ENCODE data around the gene ZNF236.
"Not testable (repeated sequence)": the region's sequence is repeated elsewhere in the genome, so short reads cannot be mapped to it uniquely, and the experiment has no call there.

The ZNF236 gene

GRCh38 chr18:76908277-76908676 lies 85.9 kb downstream of the ZNF236 start:
- no peak for DNase-seq

DNA sequence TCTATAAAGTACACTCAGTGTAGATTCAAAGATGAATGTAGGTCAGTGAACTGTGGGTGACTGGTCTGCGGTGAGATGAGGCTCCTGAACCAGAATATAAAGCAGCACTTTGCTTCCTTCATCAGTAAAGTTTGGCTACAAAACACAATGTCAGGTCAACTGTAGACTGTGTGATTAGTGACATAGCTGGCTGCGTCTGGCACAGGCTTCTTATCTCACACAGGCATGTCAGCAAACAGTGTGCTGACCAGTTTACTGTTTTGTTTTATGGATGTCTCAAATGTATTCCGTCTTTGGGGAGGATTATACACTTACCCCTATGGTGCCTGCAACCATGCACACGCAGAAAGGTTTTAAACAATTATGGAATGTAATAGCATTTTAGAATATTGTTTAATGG lies 87.1 kb downstream of the ZNF236 start:
- DNase-seq, result no peak

GRCh38 chr18:76911440-76911839 lies 89.1 kb downstream of the ZNF236 start:
- no peak for DNase-seq

DNA sequence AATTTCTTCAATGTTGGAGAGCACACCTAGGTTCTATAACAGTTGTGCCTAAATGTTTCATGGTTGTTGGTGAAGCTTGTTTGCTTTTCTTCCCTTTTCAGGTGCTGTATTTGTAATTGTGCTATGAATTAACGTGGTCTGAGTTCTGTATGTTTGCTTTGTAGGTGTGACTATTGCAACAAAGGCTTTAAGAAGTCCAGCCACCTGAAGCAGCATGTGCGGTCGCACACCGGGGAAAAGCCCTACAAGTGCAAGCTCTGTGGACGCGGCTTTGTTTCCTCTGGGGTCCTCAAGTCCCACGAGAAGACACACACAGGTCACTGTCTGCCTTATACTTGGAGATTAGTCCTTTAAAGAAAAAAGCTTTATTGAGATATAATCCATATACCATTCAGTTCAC lies 91.2 kb downstream of the ZNF236 start:
- DNase-seq, result no peak

GRCh38 chr18:76914314-76914713 lies 92.0 kb downstream of the ZNF236 start:
- no peak for DNase-seq

DNA sequence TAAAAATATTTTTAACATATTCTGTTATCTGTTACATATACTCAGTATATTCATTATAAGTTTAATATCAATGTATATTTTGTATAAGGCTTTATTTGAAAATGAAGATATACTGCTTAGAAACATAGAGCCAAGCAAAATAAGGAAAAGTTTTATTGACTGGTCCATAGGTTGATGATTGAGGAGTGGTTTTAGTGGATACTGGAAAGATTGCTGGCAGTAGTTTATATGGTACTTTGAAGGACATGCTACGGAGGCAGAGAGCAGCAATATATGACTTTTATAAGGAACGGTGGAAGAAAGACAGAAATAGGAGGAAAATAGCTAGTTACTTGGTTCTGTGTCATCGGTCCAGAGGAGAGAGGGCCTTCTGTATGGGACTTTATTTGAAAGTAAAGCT lies 92.4 kb downstream of the ZNF236 start:
- no peak for DNase-seq

DNA sequence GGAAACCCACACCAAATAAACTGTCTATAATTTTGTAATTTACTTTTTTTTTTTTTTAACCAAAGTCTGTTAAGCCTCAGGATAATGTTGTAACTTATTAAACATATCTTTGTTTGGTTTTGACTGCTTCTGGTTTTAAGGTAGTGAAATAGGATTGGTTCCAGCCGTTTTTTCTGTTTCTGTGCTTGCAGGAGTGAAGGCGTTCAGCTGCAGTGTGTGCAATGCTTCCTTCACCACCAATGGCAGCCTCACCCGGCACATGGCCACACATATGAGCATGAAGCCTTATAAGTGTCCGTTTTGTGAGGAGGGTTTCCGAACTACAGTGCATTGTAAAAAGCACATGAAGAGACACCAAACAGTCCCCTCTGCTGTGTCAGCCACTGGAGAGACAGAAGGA lies 93.1 kb downstream of the ZNF236 start:
- no peak for DNase-seq

- DNase-seq, result no peak
Observed at GRCh38 chr18:76920974-76921373, 98.6 kb downstream of the ZNF236 start.

- peak; percentile 16 for DNase-seq
Observed at GRCh38 chr18:76922107-76922506, 99.8 kb downstream of the ZNF236 start.

DNA sequence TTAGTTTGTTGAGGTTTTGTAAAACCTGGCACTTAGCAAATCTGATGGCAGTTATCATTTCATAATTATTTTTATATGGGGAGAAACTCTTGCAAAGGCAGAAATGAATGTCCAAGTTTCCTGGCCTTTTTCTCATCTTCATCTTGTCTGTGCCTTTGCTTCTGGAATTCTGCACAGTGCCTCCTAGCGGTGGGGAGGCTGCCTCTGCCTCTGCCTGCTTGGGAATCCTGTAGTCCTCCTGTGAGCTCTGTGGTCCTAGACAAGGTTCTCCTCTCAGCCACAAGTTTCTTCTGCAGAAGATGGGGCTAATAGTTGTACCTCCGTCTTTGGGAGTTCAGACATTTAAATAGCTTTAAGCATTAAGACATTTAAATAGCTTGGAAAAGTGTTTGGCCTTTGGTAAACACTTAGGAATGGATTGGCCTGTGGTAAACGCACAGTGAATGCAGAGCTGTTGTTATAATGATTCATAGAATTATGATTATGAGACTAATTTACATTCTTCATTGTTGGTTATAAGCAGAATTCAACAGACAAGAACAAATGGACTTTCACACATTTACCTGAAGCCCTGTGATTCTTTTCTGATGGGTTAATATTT lies 101.2 kb downstream of the ZNF236 start:
- no peak for DNase-seq

- DNase-seq, result no peak
Observed at GRCh38 chr18:76925501-76925900, 103.1 kb downstream of the ZNF236 start.

GRCh38 chr18:76927223-76927725 lies 104.9 kb downstream of the ZNF236 start:
- no peak for DNase-seq

GRCh38 chr18:76928179-76928868 lies 106.0 kb downstream of the ZNF236 start:
- no peak for DNase-seq

GRCh38 chr18:76931171-76931570 lies 108.8 kb downstream of the ZNF236 start:
- no peak for DNase-seq

DNA sequence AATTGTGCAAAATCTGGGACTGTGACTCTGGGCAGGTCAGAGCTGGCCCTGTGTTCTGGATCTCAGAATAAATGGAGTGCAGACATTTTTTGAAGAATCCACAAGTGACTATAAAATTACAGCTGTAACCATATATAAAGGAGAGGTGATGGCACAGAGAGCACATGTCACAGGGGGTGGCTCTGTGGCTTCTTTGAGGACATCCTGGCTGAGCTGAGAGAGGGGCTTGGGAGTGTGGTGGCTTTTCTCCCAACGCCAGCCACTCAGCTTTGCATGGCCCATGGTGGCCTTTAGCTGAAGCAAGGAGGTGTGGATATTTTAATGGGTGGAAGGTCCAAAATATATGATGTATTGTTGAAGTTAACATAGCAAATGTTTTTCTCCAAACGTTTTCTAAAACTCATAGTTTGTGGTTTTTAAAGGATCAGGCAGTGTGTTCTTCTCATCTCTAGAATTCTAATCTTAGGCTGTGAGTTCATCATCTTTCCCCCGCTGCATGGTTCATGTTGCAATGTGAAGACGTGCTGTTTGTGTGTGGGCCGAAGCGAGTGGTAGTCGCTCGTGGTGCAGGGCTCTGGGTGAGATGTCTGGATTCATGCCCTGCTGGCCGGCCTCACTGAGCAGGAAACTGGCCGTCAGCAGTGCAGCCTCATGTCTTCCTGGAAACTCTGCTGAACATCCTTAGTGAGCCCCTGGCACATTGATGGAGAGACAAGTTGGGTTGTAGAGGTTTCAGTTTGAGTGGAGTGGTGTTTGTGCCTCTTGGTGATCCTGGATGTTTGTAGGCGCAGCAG lies 109.9 kb downstream of the ZNF236 start:
- no peak for DNase-seq

DNA sequence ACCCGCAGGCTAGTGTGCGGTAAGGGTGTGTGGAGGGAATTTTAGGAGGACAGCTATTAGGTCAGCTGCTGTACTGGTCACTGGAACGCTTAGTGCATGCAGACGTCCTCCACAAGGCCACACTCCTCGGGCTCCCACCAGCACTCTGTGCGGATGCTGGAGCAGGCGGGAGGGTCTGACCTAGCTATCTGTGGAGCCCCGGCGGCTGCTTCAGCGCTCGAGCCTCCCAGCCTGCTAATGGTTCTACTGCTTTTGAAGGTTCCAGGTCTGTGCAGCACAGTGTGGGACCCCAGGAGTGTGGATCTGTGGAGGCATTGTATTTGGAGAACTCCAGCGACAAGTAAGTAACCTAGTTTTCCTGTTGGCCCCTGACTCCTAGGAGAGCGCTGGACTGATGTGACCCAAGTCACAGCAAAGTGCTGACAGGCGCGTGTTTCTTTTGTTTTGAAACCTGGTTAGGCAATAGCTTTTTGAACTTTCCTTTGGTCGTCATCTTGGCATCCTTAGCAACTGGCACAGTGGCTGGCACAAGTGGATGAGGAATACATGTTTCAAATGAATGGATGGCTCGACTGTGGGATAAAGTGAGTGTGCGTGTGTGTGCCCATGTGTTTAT lies 113.5 kb downstream of the ZNF236 start:
- no peak for DNase-seq

DNA sequence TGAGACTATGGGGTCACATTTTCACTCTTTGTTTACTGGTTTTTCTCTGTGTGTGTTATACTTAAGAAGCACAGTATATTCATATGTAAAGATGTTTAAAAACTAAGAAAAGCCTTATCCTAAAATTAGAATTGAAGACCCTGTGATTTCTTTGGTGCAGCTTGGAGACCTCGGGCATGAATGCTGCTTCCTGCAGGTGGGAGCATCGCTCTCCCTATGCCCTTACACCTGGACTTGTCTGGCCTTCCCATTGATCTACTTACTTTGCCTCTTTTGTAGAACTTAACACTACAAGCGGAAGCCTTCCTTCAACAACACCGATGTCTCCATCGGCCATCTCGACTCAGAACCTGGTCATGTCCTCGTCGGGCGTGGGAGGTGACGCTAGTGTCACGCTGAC lies 114.5 kb downstream of the ZNF236 start:
- DNase-seq, result no peak

DNA sequence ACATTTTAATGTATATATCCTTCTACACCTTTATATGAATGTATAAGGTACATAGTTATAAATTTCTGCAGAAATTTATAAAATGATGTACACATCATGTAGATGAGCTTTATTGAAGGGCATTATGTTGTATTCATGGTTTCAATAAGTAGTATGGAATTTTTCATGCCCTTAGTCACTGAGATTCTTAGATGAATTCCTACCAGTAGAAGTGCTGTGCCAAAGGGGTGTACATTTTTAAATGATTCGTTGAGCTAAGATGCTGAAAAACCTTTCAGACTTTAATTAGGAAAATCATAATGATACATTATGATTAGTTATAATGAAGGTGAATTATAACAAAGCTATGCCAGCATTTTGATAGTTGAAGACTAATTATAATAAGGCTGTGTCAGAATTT lies 115.2 kb downstream of the ZNF236 start:
- DNase-seq, result no peak

DNA sequence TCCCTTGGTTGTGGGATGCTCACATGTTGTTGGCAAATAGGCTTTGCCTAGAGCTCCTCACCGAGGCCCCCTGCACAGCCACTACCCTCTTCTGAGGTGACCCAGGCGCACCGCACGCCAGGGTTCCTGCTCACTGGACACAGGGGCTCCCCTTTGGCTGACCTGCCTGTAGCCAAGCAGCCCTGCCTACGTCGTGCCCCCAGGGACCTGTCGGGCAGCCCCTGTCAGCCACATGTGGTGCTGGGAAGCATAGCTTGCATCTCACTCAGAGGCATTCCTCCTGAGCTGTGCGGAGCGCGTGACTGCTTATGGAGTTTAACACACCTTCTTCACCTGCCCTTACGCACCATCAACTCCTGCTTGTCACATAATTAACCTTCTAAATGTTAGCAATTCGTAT lies 116.3 kb downstream of the ZNF236 start:
- no peak for DNase-seq

GRCh38 chr18:76941284-76941683 lies 118.9 kb downstream of the ZNF236 start:
- DNase-seq, result no peak

- no peak for DNase-seq
Observed at GRCh38 chr18:76943542-76944339, 121.4 kb downstream of the ZNF236 start.

DNA sequence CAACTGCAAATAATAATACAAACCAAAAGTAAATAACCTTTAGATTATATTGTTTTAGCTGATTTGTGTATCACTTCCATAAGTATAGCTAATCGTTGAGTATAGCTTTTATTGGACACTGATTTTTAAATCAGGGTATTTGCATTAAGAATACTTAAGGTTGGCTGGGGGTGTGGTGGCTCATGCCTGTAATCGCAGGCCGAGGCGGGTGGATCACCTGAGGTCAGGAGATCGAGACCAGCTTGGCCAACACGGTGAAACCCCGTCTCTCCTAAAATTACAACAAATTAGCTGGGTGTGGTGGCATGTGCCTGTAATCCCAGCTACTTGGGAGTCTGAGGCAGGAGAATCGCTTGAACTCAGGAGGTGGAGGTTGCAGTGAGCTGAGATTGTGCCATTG lies 122.0 kb downstream of the ZNF236 start:
- DNase-seq, result not testable (repeated sequence)

All from right kidney (tissue), 1 donor.